Measurements from ENCODE around the gene CD101.

CD101 gene

DNA sequence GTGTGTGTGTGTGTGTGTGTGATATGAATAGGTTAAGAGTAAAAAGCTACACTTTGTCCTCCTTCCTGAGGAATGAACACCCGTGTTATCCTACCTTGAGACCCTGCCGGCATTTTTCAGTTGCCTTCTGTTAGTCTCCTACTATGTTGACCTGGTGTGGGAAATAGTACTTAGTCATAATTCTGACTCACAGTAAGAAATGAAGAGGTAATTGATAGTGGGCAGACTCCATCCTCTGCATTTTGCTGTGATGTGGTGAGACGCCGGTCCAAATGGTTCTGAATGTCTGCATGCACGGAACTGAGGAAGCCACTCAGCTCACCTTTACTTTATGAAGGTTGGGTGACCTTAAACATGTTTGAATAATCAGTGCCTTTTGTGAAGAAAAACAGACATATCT, 12.6 kb downstream of the CD101 start:
- no peak for DNase-seq (ENCODE audit: low read depth, low spot score)
- TF ChIP-seq, protein P1, sequence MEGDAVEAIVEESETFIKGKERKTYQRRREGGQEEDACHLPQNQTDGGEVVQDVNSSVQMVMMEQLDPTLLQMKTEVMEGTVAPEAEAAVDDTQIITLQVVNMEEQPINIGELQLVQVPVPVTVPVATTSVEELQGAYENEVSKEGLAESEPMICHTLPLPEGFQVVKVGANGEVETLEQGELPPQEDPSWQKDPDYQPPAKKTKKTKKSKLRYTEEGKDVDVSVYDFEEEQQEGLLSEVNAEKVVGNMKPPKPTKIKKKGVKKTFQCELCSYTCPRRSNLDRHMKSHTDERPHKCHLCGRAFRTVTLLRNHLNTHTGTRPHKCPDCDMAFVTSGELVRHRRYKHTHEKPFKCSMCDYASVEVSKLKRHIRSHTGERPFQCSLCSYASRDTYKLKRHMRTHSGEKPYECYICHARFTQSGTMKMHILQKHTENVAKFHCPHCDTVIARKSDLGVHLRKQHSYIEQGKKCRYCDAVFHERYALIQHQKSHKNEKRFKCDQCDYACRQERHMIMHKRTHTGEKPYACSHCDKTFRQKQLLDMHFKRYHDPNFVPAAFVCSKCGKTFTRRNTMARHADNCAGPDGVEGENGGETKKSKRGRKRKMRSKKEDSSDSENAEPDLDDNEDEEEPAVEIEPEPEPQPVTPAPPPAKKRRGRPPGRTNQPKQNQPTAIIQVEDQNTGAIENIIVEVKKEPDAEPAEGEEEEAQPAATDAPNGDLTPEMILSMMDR (IDR thresholded peaks at IDR 0.05; ENCODE audit: insufficient read depth, low read length, missing control alignments): no peak
- ChIA-PET CTCF (interaction anchor here (1.0 kb wide), 1 partner anchor 171 kb away, joined by 3 read pairs; no protein-coding TSS in a partner anchor), POLR2A (no interaction called here)
- H3K4me3 ChIP-seq (ENCODE audit: low read depth, low read length): no peak overlapping the region

DNA sequence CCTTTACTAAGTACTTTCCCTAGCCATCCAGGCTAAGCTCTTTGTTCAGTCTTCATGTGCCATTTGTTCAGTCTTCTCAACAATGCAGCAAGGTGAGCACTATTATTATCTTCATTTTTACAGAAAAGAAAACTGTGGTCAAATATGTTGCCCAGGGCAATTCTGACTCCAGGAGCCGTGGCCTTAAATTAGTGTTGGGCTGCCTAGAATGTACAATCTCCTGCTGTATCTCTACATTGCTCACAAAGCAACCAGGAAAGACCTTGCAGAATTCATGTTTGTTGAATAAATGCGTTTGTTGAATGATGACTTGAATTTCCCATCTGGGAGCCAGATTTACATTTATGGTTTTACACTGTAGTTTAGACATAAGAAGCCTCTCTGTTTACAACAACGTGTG, 14.2 kb downstream of the CD101 start:
- TF ChIP-seq, protein P1 (IDR thresholded peaks at IDR 0.05; ENCODE audit: insufficient read depth, low read length, missing control alignments): no peak
- CTCF ChIA-PET: no interaction called here
- DNase-seq (ENCODE audit: low read depth, low spot score): no peak
- POLR2A ChIA-PET: no interaction called here
- no peak overlapping the region for H3K4me3 ChIP-seq (ENCODE audit: low read depth, low read length)

DNA sequence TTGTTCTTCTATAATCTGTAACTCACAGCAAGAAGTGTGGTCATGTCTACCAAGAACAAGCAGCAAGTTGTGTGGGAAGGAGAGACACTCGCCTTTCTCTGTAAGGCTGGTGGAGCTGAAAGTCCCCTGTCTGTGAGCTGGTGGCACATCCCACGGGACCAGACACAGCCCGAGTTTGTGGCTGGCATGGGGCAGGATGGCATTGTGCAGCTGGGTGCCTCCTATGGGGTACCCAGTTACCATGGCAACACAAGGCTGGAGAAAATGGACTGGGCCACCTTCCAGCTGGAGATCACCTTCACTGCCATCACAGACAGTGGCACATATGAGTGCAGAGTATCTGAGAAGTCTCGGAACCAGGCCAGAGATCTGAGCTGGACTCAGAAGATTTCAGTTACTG, 15.5 kb downstream of the CD101 start:
- DNase-seq (ENCODE audit: low read depth, low spot score): no peak
- TF ChIP-seq, protein P1 (IDR thresholded peaks at IDR 0.05; ENCODE audit: insufficient read depth, low read length, missing control alignments): no peak
- no peak overlapping the region for H3K4me3 ChIP-seq (ENCODE audit: low read depth, low read length)
- CTCF ChIA-PET: no interaction called here
- POLR2A ChIA-PET: no interaction called here

DNA sequence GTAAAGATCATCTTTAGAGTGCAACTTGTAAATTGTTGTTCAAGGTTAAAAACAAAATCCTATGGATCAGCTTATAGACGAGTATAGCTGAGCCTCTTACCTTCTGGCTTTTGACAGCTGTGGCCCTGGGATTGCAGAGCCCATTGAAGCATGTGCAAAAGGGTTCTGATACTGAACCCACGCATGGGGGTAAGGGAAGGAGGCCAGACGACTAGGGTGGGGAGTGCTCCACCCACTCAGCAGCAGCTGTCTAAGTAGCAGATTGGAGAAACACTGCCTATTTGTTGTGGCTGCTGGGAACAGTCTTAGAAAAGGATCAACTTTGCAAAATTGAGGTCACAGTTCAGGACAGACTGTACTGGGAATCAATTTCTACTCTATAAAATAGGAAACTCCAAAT, 16.1 kb downstream of the CD101 start:
- no peak for DNase-seq (ENCODE audit: low read depth, low spot score)
- ChIA-PET CTCF (no interaction called here), POLR2A (no interaction called here)
- TF ChIP-seq, protein P1 (IDR thresholded peaks at IDR 0.05; ENCODE audit: insufficient read depth, low read length, missing control alignments): no peak
- no peak overlapping the region for H3K4me3 ChIP-seq (ENCODE audit: low read depth, low read length)

DNA sequence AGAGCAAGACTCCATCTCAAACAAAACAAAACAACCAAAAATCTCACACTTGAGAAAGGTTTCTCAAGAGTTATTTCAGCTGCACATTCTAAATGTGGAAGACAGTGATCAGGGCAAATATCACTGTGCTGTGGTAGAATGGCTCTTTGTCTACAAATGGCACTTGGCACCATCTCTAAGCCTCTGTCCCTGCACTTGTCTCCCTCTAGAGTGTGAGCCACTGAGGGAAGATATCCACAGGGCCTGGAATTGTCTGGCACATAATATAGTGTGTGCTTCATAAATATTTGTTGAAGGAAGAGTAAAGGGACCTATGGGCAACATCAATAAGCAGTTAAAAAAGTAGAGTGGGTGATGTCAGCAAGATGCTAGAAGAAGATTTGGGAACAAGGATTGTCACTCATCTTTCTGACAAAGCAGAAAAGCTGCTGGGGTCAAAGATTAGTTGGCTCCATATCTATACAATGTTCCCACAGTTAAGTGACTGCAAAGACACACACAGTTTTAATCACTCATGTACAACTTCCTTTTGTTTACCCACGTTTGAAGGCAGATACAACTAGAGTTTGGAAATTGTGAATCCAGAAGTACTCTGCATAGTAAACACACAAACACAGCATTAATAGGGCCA, 19.1 kb downstream of the CD101 start:
- POLR2A ChIA-PET: no interaction called here
- H3K4me3 ChIP-seq (ENCODE audit: low read depth, low read length): no peak overlapping the region
- CTCF ChIA-PET: no interaction called here
- TF ChIP-seq, protein P1 (IDR thresholded peaks at IDR 0.05; ENCODE audit: insufficient read depth, low read length, missing control alignments): no peak
- DNase-seq (ENCODE audit: low read depth, low spot score): no peak

DNA sequence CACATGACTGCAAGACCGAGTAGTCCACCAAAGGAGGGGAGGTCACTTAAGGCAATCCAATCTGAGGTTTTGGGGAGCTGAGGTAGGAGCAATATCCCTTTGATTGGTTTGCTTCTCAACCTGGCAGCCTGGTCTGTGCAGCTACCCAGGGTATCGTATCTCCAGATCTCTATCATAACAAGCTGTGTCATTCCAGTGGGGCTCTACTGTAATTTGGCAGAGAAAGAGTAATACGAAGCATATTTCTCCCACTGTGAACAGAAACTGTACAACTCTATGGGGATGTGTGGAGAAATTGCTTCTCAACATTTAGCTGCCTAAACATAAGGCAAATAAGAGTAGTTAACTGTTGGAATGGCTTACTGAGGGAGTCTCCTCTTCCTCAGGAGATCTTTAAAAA, 20.6 kb downstream of the CD101 start:
- no peak for DNase-seq (ENCODE audit: low read depth, low spot score)
- ChIA-PET CTCF (no interaction called here), POLR2A (no interaction called here)
- TF ChIP-seq, protein P1 (IDR thresholded peaks at IDR 0.05; ENCODE audit: insufficient read depth, low read length, missing control alignments): no peak
- H3K4me3 ChIP-seq (ENCODE audit: low read depth, low read length): no peak overlapping the region
